NCI-H1105 treated with DMSO at 0.1 percent for 48 hours (cell line): ENCODE results near the gene GPBP1L1.
"Not testable (repeated sequence)": the region's sequence is repeated elsewhere in the genome, so short reads cannot be mapped to it uniquely, and the experiment has no call there.

Experiments
- DNase-seq: peaks from one replicate; lab custom pipeline; 2025; lab: John Stamatoyannopoulos, UW

The GPBP1L1 gene

DNA sequence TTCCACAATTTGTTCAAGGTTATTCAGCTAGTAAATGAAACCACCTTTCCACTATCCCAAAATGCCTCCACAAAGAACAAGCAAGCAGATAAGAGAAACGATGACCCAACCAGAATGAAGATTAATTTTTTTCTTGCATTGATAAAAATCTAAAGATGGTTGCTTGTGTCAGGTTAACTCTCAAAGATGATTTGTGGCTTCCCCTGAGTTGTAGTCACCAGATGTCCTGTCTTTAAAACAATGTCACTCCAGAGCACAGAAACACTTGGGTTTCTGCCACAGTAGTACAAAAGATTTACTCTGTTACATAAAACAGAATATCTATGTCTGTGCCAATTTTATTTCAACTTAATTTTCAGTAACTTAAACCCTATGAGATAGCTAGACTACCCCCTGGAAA lies 51.1 kb downstream of the GPBP1L1 start:
- no peak for DNase-seq

DNA sequence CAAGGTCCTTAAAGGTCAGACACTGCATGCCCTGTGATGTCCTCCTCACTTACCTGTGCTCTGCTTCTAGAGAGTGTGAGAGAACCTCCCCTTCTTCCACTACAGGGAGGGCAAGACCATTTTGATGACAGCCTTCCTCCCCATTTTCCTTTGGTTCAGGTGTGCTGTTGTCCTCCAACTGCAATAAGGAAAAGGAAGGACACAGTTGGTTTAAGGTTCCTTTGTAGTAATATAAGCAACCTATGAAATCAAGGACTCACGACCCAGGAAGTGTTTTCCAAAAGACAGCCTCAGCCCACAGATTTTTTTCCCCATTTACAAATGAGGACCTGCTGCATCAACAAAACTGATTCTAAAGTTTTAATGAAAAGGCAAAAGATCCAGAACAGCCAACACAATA lies 55.9 kb downstream of the GPBP1L1 start:
- no peak for DNase-seq

DNA sequence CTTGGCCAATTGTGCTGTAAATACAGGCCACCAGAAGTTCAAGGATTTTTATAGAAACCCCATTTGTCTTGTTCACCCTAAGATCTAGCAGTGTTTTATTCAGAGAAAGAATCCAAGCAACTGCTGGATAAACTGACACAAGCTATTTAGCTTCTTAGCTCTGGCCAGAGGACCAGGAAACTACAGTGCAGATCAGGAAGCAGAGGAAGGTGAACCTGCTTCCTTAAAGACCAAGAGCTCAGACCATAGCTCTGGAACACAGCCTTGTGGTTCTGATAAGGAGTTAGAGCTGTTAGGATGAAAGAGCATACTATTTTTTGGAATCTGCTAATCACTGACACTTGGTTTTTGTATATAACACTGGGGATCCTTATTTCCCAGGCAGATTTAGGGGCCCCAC lies 57.3 kb downstream of the GPBP1L1 start:
- no peak for DNase-seq

GRCh38 chr1:45623972-45624371 lies 62.4 kb downstream of the GPBP1L1 start, which contains the start of gene CCDC17:
TSS of gene CCDC17 (minus strand) at chr1:45624054. CDS start at chr1:45623909, 145 bp downstream.
- DNase-seq, result no peak

GRCh38 chr1:45622524-45623394 lies 63.6 kb downstream of the GPBP1L1 start:
- no peak for DNase-seq

- no peak for DNase-seq
Observed at GRCh38 chr1:45621895-45622523, 64.3 kb downstream of the GPBP1L1 start.

GRCh38 chr1:45621501-45621836 lies 64.9 kb downstream of the GPBP1L1 start:
- DNase-seq, result no peak

GRCh38 chr1:45620588-45621500 lies 65.5 kb downstream of the GPBP1L1 start:
- no peak for DNase-seq

DNA sequence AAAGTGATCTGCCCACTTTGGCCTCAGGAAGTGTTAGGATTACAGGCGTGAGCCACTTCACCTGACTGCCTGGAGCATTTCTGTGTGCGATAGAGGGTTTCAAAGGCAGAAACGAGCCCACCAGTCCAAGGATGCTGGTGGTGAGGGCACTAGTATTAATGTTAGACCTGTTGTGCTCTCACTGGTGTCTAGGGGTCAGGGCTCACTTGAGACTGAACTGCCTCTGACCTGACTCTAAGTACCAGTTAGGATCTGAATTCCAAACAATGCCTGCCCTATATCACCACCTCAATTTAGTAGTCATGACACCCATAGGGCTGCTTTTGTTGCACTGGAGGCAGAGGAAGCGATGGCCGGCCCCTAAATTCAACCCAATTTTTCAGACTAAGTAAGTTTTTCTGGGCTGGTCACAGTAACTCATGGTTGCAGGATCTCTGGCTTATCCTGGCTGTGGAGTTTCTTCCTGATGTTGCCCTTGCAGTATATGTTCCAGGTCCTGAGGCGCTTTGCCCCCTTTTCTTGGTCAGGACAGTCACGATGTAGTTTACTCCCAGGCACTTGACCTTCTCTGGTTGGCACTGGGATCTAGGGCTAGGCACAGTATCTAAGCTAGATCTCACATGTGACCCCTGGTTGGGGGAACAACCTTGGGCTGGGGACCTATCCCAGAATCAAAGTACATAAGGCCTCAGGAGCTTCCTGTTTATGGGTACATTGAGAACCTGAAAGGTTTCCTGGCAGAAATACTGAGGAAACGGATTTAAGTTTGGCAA lies 67.0 kb downstream of the GPBP1L1 start:
- DNase-seq, result no peak

DNA sequence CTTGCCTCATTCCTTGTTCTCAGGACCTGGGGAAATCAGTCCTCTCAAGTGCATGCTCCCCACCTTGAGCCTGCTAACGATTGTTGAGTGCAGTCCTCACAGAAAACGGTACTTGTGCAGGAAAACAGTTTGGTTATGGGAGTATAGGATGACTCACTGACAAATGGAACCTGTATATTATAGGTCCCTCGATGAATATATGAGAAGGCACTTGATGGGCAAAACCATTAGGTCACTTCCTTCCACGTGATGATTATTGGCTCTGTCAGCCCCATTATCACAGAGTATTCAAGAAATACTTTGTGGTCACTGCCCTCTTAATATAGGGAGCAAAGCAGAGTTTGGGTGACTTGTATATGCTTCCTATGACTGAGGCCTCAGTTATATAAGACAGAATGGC lies 68.7 kb downstream of the GPBP1L1 start:
- no peak for DNase-seq

DNA sequence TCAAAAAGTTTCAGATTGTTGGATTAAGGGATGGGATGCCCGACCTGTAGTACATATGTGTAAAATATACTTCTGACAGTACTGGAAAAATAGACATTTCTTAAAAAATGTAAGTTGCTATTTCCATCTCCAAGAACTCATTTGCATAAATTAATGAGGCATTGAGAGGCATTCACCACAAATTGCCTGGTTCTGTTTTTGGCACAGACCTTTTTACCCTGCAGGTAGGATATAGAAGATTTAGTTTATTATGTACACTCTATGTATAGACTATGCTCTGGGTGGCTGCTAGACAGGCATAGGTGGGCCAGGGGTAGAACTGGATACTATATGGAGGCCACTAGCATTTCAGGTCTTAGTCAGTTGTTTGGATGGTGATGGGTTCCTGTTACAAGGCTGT lies 70.4 kb downstream of the GPBP1L1 start:
- DNase-seq, result no peak

- DNase-seq, result no peak
Observed at GRCh38 chr1:45612941-45613579, 73.3 kb downstream of the GPBP1L1 start.

DNA sequence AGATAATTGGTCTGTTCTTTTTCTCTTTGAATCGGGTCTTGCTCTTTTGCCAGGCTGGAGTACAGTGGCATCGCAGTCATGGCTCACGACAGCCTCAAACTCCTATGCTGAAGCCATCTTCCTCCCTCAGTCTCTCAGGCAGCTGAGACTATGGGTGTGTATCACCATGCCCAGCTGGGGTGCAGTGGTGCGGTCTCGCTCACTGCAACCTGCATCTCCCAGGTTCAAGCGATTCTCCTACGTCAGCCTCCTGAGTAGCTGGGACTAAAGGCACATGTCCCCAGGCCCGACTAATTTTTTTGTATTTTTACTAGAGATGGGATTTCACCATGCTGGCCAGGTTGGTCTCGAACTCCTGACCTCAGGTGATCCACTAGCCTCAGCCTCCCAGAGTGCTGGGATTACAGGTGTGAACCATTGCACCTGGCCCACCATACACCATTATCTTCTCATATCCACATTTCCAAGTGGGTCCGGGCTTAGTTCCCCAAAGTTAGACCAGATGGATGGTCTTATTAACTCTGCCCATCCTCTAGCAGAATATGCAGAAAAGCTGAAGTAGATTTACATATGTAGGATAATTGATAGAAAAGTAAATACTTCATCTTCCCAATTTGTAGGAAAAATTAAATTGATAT lies 75.6 kb downstream of the GPBP1L1 start:
- no peak for DNase-seq

- DNase-seq, result no peak
Observed at GRCh38 chr1:45608175-45609156, 77.9 kb downstream of the GPBP1L1 start.

- DNase-seq, result no peak
Observed at GRCh38 chr1:45607404-45608074, 78.8 kb downstream of the GPBP1L1 start.

- DNase-seq, result no peak
Observed at GRCh38 chr1:45604239-45604638, 82.1 kb downstream of the GPBP1L1 start.

- DNase-seq, result not testable (repeated sequence)
Observed at GRCh38 chr1:45596765-45597164, 89.6 kb downstream of the GPBP1L1 start.

DNA sequence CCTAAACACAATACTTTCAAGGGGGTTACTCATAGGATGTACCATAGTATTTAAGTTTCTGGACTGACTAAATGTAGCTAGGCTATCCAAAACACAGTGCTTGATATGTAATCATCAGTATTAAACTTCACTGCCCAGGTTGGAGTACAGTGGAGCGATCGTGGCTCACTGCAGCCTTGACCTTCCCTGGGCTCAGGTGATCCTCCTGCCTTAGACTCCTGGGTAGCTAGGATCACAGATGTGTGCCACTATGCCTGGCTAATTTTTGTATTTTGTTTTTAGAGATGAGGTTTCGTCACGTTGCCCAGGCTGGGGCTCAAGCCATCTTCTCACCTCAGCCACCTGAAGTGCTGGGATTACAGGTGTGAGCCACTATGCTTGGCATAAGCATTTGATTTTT lies 91.9 kb downstream of the GPBP1L1 start:
- no peak for DNase-seq

DNA sequence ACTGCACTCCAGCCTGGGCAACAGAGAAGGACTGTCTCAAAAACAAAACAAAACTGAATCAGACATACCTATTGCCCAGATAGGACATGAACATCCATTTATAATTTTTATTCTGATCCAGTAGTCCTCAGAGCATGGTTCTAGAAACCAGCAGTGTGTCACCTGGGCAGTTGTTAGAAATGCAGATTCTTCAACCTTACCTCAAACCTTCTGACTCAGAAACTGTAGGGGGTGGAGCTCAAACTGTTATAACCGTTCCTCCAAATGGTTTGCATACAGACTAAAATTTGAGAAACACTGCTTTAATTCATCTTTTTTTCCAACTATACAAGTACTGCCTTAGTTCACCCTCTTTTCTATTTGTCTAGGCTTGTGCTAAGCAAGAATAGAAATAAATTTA lies 96.5 kb downstream of the GPBP1L1 start:
- DNase-seq, result no peak
